Erythroblast (primary cell): ENCODE measurements around the gene GATA3.

Source experiments
- GATA1 ChIP-seq: IDR thresholded peaks from 2 replicates; pipeline ENCODE4 v1.6.1; 2011; ENCODE audit warnings: low read depth, mild to moderate bottlenecking, control low read depth, low read length, moderate library complexity
- POLR2A ChIP-seq: IDR thresholded peaks from 2 replicates; pipeline ENCODE4 v1.6.1; 2011; ENCODE audit warnings: mild to moderate bottlenecking, low read length

GRCh38 chr10:8058274-8059111, 4.0 kb downstream of the GATA3 start:
- no peak for TF ChIP-seq POLR2A
- TF ChIP-seq GATA1 = no peak
